A673 (cell line): ENCODE results near the gene RPL6. TPM values are rescaled to one million over a fixed set of nuclear protein-coding genes. Genes with fewer than 3 reads are reported as not detected.

ENCODE experiments used
- BruUV-seq: library from RNA; stranded (reverse); fragments of 400-500 nt; replicated peaks from 2 replicates; lab custom pipeline; 2021; lab: Mats Ljungman, UMichigan
- CTCF ChIA-PET: fragments of 300-600 bp; sonication (Branson Sonifier 250); formaldehyde crosslinking; loops from one replicate; lab custom pipeline; 2022; ENCODE audit warnings: antibody characterized with exemption; lab: Charles Lee
- POLR2A ChIA-PET: fragments of 300-600 bp; sonication (Branson Sonifier 250); formaldehyde crosslinking; loops from one replicate; lab custom pipeline; 2022; ENCODE audit warnings: antibody characterized with exemption; ENCODE audit not compliant: low non-redundant PET; lab: Charles Lee
- DNase-seq: peaks from one replicate; pipeline ENCODE4 v3.0.0-alpha.2; 2015; ENCODE audit warnings: low spot score
- H3K27ac ChIP-seq: fragments of 200-600 bp; sonication (generic); 2 replicates; pipeline ENCODE4 v1.5.1; 2016; ENCODE audit warnings: mixed run types, low read depth, mild to moderate bottlenecking, mixed read lengths, antibody characterized with exemption, low read length; ENCODE audit not compliant: poor library complexity, severe bottlenecking
- H3K27me3 ChIP-seq: fragments of 200-600 bp; sonication (generic); replicated peaks from 2 replicates; pipeline ENCODE4 v1.6.1; 2017; ENCODE audit warnings: mixed run types, low read depth, mild to moderate bottlenecking, mixed read lengths, antibody characterized with exemption, low read length; ENCODE audit not compliant: insufficient read depth, poor library complexity
- H3K36me3 ChIP-seq: fragments of 200-600 bp; sonication (generic); 2 replicates; pipeline ENCODE4 v1.6.1; 2016; ENCODE audit warnings: mixed run types, mild to moderate bottlenecking, mixed read lengths, antibody characterized with exemption, low read length; ENCODE audit not compliant: insufficient read depth, poor library complexity, severe bottlenecking
- H3K4me1 ChIP-seq: fragments of 200-600 bp; sonication (generic); 2 replicates; pipeline ENCODE4 v1.6.1; 2017; ENCODE audit warnings: mixed run types, mild to moderate bottlenecking, mixed read lengths, antibody characterized with exemption, low read length; ENCODE audit not compliant: insufficient read depth, poor library complexity, severe bottlenecking
- H3K4me3 ChIP-seq: fragments of 200-600 bp; sonication (generic); 2 replicates; pipeline ENCODE4 v1.5.1; 2016; ENCODE audit warnings: low read depth, mixed run types, mild to moderate bottlenecking, mixed read lengths, low read length; ENCODE audit not compliant: poor library complexity, severe bottlenecking
- H3K9me3 ChIP-seq: fragments of 200-600 bp; sonication (generic); 2 replicates; pipeline ENCODE4 v1.6.1; 2016; ENCODE audit warnings: mixed run types, low read depth, mild to moderate bottlenecking, mixed read lengths, antibody characterized with exemption, low read length; ENCODE audit not compliant: poor library complexity, severe bottlenecking
- CTCF ChIP-seq: fragments of 300-800, 200-600 bp; sonication (generic); conservative IDR thresholded peaks from 2 replicates; pipeline ENCODE4 v1.5.1; 2017; ENCODE audit warnings: low read depth, mild to moderate bottlenecking, antibody characterized with exemption, low read length, moderate library complexity, mixed read lengths
- EZH2 ChIP-seq: fragments of 200-600 bp; sonication (generic); IDR thresholded peaks from 2 replicates; pipeline ENCODE4 v1.6.1; 2017; ENCODE audit warnings: borderline replicate concordance, low read depth, mild to moderate bottlenecking, mixed read lengths, antibody characterized with exemption, low read length; ENCODE audit not compliant: poor library complexity, severe bottlenecking
- intact Hi-C: fragments of 100-400 bp; cut with micrococcal nuclease; formaldehyde crosslinking; loops from one replicate; pipeline ENCODE4 v1.10.0; 2022; ENCODE audit not compliant: unreplicated experiment
- total RNA-seq: library from RNA; stranded (reverse); gene quantifications from 2 replicates; pipeline ENCODE4 v1.2.3, GENCODE V29; 2021

Gene RPL6
- total RNA-seq, 1 experiment from 2014 or later = 1,605 TPM

GRCh38 chr12:112381406-112381882, 28.0 kb downstream of the RPL6 start:
- no peaks in the 10 kb centered on the region for H3K36me3 ChIP-seq
- peak overlapping the region; percentile 98 for H3K4me3 ChIP-seq
- peak overlapping the region; percentile 84 for H3K27ac ChIP-seq
- intact Hi-C loops = loop anchor here (5.0 to 10.0 kb wide), 3 partner anchors 87 to 367 kb away; partner anchors contain the start of genes ERP29, NAA25 and TMEM116
- BruUV-seq = no TSS peak
- ChIA-PET POLR2A (no interaction called here), CTCF (no interaction called here)
- no peaks in the 10 kb centered on the region for H3K27me3 ChIP-seq
- peaks cover 6% of the 10 kb centered on the region for H3K4me1 ChIP-seq
- DNase-seq = peak; percentile 34
- no peaks in the 10 kb centered on the region for H3K9me3 ChIP-seq
- TF ChIP-seq CTCF (no peak), EZH2 (no peak)

- POLR2A ChIA-PET = no interaction called here
- H3K27ac ChIP-seq = peak overlapping the region; percentile 84
- intact Hi-C loops = loop anchor here (5.0 to 10.0 kb wide), 3 partner anchors 86 to 366 kb away; partner anchors contain the start of genes ERP29, NAA25 and TMEM116
These were observed 28.6 kb downstream of the RPL6 start for GRCh38 chr12:112380663-112381405.

GRCh38 chr12:112375105-112375504, 34.3 kb downstream of the RPL6 start:
- Histone ChIP-seq H3K4me3 (no peak overlapping the region), H3K27me3 (no peaks in the 10 kb centered on the region), H3K36me3 (no peaks in the 10 kb centered on the region), H3K4me1 (no peaks in the 10 kb centered on the region), H3K27ac (no peak overlapping the region), H3K9me3 (no peaks in the 10 kb centered on the region)
- no TSS peak for BruUV-seq
- no peak for TF ChIP-seq CTCF
- no peak for TF ChIP-seq EZH2
- POLR2A ChIA-PET = interaction anchor here (0.8 kb wide), 1 partner anchor 9 kb away, joined by 4 read pairs; no protein-coding TSS in a partner anchor
- intact Hi-C loops = loop anchor here (5.0 kb wide), 1 partner anchor 43 kb away; no protein-coding TSS in a partner anchor
- DNase-seq = no peak
- CTCF ChIA-PET = no interaction called here

More at GRCh38 chr12:112380663-112381405, 28.6 kb downstream of the RPL6 start:
- BruUV-seq = no TSS peak
- CTCF ChIA-PET = no interaction called here
- peak; percentile 43 for DNase-seq
- Histone ChIP-seq H3K4me3 (peak overlapping the region; percentile 98), H3K9me3 (no peaks in the 10 kb centered on the region), H3K36me3 (no peaks in the 10 kb centered on the region), H3K4me1 (peaks cover under 1% of the 10 kb centered on the region), H3K27me3 (no peaks in the 10 kb centered on the region)
- TF ChIP-seq CTCF (no peak), EZH2 (no peak)
